Gastrocnemius medialis (tissue), 4 donors: ENCODE measurements around the gene MED17. TPM values are rescaled to one million over a fixed set of nuclear protein-coding genes. Genes with fewer than 3 reads are reported as not detected.

Source experiments
- ATAC-seq, 2 donors: fragments of 150-250 bp; one replicate each; pipeline ENCODE4 v1.9.1; 2016
- DNase-seq, 2 donors: peaks; one replicate each; pipeline ENCODE4 v3.0.0-alpha.2; 2019
- H3K27ac ChIP-seq, 4 donors: fragments of 200-600 bp; sonication (generic); 1 replicate in 1 of 4; 2 replicates in 3 of 4; pipeline ENCODE4 v1.5.1; 2016 to 2018; ENCODE audit warnings: mild to moderate bottlenecking in 2 of 4, moderate library complexity in 1 of 4
- H3K27me3 ChIP-seq, 3 donors: fragments of 200-600 bp; sonication (generic) in 2 of 3; 1 replicate in 1 of 3; 2 replicates in 2 of 3; pipeline versions ENCODE4 v1.5.1 to v1.6.0; 2016 to 2019; ENCODE audit warnings: mild to moderate bottlenecking in 1 of 3, moderate library complexity in 1 of 3
- H3K36me3 ChIP-seq, 2 donors: fragments of 200-600 bp; sonication (generic) in 1 of 2; one replicate each; pipeline ENCODE4 v1.5.1; 2017 to 2018
- H3K4me1 ChIP-seq, 2 donors: fragments of 200-600 bp; sonication (generic) in 1 of 2; one replicate each; pipeline ENCODE4 v1.5.1; 2016 to 2017; ENCODE audit warnings: mild to moderate bottlenecking in 2 of 2
- H3K4me3 ChIP-seq, 4 donors: fragments of 200-600 bp; sonication (generic) in 3 of 4; 1 replicate in 1 of 4; 2 replicates in 3 of 4; pipeline ENCODE4 v1.5.1; 2016 to 2019; ENCODE audit warnings: mild to moderate bottlenecking in 2 of 4
- H3K9me3 ChIP-seq, 3 donors: fragments of 200-600 bp; sonication (generic) in 2 of 3; 1 replicate in 1 of 3; 2 replicates in 2 of 3; pipeline ENCODE4 v1.5.1; 2016 to 2019
- POLR2A ChIP-seq, 2 donors: fragments of 450-650 bp; IDR thresholded peaks; one replicate each; pipeline ENCODE4 v1.6.1; 2017; ENCODE audit warnings: antibody characterized with exemption in 2 of 2, mild to moderate bottlenecking in 2 of 2, moderate library complexity in 2 of 2
- in situ Hi-C, 4 donors: fragments of 200-750 bp; cut with MboI; loops; one replicate each; pipeline versions ENCODE4 v1.15.0 to v1.8.0; 2017; ENCODE audit warnings: low sequenced_read_pairs in 4 of 4
- intact Hi-C: fragments of 100-400 bp; cut with DNase I; formaldehyde crosslinking; loops from one replicate; pipeline ENCODE4 v1.15.1; 2023; ENCODE audit warnings: low total_unique reads
- total RNA-seq, 4 donors: library from RNA; depleted of rRNA; stranded (reverse); fragments of >200 nt; gene quantifications; one replicate each; pipeline versions ENCODE4 v1.1.0 to v1.2.3, GENCODE V29; 2016
- TF ChIP-seq, protein P1 (sequence below), 5 experiments: fragments of 450-650 bp in 3 of 5; fragments of 200-600 bp in 2 of 5; sonication (generic) in 2 of 5; IDR thresholded peaks in 4 of 5; conservative IDR thresholded peaks in 1 of 5; 1 replicate in 4 of 5; 2 replicates in 1 of 5; pipeline ENCODE4 v1.5.1; 2016 to 2019; ENCODE audit warnings: antibody characterized with exemption in 5 of 5, mild to moderate bottlenecking in 3 of 5, moderate library complexity in 3 of 5

Gene MED17
- total RNA-seq, 4 donors from 2014 or later = 12.3 to 14.0 (median 13.4) TPM

DNA sequence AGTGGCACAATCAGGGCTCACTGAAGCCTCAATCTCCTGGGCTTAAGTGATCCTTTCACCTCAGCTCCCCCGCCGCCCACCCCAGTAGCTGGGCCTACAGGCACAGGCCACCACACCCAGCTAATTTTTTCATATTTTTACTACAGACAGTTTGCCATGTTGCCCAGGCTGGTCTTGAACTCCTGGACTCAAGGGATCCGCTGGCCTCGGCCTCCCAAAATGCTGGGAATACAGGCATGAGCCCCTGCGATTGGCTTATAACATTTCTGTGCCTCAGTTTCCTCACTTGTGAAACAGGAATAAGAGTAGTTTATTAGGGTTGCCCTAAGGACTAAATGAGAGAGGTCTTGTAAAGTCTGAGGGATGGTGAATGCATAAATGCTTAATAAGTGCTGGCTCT, 65.1 kb downstream of the MED17 start:
- Histone ChIP-seq H3K4me1 (no peaks in the 10 kb centered on the region), H3K27me3 (peaks cover 0 to 2% (median 0%) of the 10 kb centered on the region in 3 donors), H3K36me3 (no peaks in the 10 kb centered on the region), H3K4me3 (peak overlapping the region in 1 of 4 donors; percentile 56), H3K27ac (no peak overlapping the region), H3K9me3 (no peaks in the 10 kb centered on the region)
- DNase-seq = no peak
- intact Hi-C loops (no loop called here), in situ Hi-C loops (no loop called here)
- no peak for ATAC-seq
- TF ChIP-seq, protein P1, sequence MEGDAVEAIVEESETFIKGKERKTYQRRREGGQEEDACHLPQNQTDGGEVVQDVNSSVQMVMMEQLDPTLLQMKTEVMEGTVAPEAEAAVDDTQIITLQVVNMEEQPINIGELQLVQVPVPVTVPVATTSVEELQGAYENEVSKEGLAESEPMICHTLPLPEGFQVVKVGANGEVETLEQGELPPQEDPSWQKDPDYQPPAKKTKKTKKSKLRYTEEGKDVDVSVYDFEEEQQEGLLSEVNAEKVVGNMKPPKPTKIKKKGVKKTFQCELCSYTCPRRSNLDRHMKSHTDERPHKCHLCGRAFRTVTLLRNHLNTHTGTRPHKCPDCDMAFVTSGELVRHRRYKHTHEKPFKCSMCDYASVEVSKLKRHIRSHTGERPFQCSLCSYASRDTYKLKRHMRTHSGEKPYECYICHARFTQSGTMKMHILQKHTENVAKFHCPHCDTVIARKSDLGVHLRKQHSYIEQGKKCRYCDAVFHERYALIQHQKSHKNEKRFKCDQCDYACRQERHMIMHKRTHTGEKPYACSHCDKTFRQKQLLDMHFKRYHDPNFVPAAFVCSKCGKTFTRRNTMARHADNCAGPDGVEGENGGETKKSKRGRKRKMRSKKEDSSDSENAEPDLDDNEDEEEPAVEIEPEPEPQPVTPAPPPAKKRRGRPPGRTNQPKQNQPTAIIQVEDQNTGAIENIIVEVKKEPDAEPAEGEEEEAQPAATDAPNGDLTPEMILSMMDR (IDR thresholded peaks at IDR 0.05 in 4 of 5, conservative IDR thresholded peaks at IDR 0.05 in 1 of 5) = no peak
- TF ChIP-seq POLR2A (IDR thresholded peaks at IDR 0.05) = no peak

DNA sequence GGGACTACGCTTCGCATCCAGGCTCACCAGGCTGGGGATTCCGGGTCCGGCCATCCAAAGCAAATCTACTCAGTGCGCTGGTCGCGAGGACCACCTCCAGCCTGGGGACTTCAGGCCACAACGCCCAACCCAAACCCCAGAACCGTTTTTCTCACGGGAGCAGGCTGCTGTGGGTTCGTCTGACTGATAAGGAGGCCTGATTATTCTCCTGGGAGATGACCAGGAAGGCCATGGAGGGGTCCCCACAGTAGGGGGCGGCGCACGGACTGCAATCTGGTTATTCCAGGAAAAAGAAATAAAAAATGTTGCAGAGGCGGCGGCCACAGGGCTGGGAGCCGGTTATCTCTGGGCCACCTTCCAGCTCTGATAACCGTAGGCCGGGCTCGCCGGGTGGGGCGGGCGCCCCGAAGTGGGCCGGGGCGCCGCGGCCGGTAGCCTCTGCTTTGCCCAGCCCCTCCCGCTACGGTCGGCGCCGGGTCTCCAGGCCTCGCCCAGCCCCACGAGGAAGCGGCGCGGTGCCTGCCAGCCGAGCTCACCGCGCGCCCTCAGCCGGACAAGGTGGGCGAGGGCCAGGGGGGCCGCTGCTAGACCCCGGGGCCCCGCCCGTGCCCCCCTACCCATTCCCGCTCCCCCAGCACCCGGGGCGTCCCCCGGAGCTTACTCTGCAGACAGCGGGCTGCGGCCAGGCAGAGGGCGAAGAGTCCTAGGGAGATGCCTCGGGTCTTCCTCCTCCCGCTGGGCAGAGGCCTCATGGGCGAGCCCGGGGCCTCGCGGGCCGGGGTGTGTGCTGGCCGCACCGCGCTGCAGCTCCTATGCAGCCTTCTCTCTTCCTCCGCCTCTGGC, 65.9 kb downstream of the MED17 start:
- H3K27ac ChIP-seq = no peak overlapping the region

GRCh38 chr11:93850594-93851018, 66.5 kb downstream of the MED17 start, which contains the start of gene VSTM5:
VSTM5 (minus strand) TSS chr11:93850618; CDS start chr11:93850502, 116 bp downstream.
- Histone ChIP-seq H3K36me3 (no peaks in the 10 kb centered on the region), H3K4me3 (peak within 1 kb of the TSS; percentile 47 to 57 (median 52)), H3K27ac (no peak within 1 kb of the TSS), H3K9me3 (no peaks in the 10 kb centered on the region), H3K27me3 (peaks cover 0 to 2% (median 0%) of the 10 kb centered on the region in 3 donors), H3K4me1 (no peaks in the 10 kb centered on the region)
- DNase-seq (no peak), ATAC-seq (no peak)
- intact Hi-C loops (no loop called here), in situ Hi-C loops (no loop called here)
- TF ChIP-seq, protein P1 (IDR thresholded peaks at IDR 0.05 in 4 of 5, conservative IDR thresholded peaks at IDR 0.05 in 1 of 5) = no peak

More for the DNA sequence above, 65.9 kb downstream of the MED17 start:
- Histone ChIP-seq H3K4me1 (no peaks in the 10 kb centered on the region), H3K4me3 (peak overlapping the region; percentile 47 to 57 (median 52)), H3K36me3 (no peaks in the 10 kb centered on the region), H3K9me3 (no peaks in the 10 kb centered on the region), H3K27me3 (peaks cover 0 to 2% (median 0%) of the 10 kb centered on the region in 3 donors)
- no peak for DNase-seq
- TF ChIP-seq, protein P1 (IDR thresholded peaks at IDR 0.05 in 4 of 5, conservative IDR thresholded peaks at IDR 0.05 in 1 of 5) = no peak
- no peak for TF ChIP-seq POLR2A (IDR thresholded peaks at IDR 0.05)
- in situ Hi-C loops = no loop called here
- intact Hi-C loops = no loop called here
- ATAC-seq = no peak

DNA sequence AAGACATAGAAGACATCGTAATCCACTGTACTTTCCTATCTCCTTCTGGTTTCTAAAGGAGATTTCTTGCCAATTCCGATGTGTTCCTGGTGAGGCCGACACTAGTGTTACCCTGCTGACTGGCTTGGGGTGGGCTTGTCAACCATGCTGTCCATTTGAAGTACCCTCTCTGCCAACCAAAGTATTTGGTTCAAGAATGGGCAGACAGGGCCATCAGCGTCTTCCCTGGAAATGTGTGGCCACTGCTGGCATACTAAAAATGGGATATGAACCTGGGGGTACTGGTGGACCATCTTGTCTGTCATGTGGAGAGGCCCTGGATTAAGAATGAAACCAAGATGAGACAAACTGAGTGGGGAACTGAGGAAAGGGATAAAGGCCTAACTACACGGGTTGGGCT, 68.2 kb downstream of the MED17 start:
- intact Hi-C loops = no loop called here

More for the DNA sequence above, 68.2 kb downstream of the MED17 start:
- Histone ChIP-seq H3K36me3 (no peaks in the 10 kb centered on the region), H3K4me1 (no peaks in the 10 kb centered on the region), H3K27ac (no peak overlapping the region), H3K27me3 (peaks cover 0 to 2% (median 0%) of the 10 kb centered on the region in 3 donors), H3K9me3 (no peaks in the 10 kb centered on the region), H3K4me3 (no peak overlapping the region)
- ATAC-seq (no peak), DNase-seq (no peak)
- TF ChIP-seq POLR2A (IDR thresholded peaks at IDR 0.05) = no peak
- TF ChIP-seq, protein P1 (IDR thresholded peaks at IDR 0.05 in 4 of 5, conservative IDR thresholded peaks at IDR 0.05 in 1 of 5) = no peak
- in situ Hi-C loops = no loop called here
